A549 (cell line): Measurements from ENCODE around the gene MYH7B. TPM values are rescaled to one million over a fixed set of nuclear protein-coding genes. Genes with fewer than 3 reads are reported as not detected.

Source experiments
- ATAC-seq, 2 experiments: fragments of 200-7000 bp in 1 of 2; fragments of >200 bp in 1 of 2; cut with Nextera tagmentation in 1 of 2; cut with Tn5 transposase in 1 of 2; 3 replicates each; pipeline versions ENCODE4 v1.8.0 to v1.9.1; 2018 to 2020; ENCODE audit warnings: mild to moderate bottlenecking in 1 of 2, moderate library complexity in 1 of 2
- CTCF ChIA-PET: fragments of 300-600 bp; sonication (Branson Sonifier 250); formaldehyde crosslinking; extraction: SDS; loops from one replicate; lab custom pipeline; 2021; ENCODE audit warnings: antibody characterized with exemption, inconsistent platforms; lab: Yijun Ruan, JAX
- POLR2A ChIA-PET: fragments of 350-600 bp; formaldehyde crosslinking; extraction: SDS; loops from one replicate; lab custom pipeline; 2021; ENCODE audit warnings: antibody characterized with exemption, inconsistent platforms; lab: Yijun Ruan, JAX
- DNase-seq, 2 experiments: peaks; one replicate each; pipeline versions ENCODE4 v3.0.0 to v3.0.0-alpha.2; 2011 to 2016; ENCODE audit warnings: low read depth in 1 of 2, low spot score in 1 of 2
- FAIRE-seq: peaks from 2 replicates; lab custom pipeline; 2011; peaks lifted over from hg19 to GRCh38; lab: Jason Lieb, UNC
- H3K27ac ChIP-seq, 2 experiments: fragments of >200 bp; sonication (Bioruptor Twin); formaldehyde crosslinking; 3 replicates each; pipeline ENCODE4 v1.5.1; 2016 to 2017
- H3K4me1 ChIP-seq: fragments of >200 bp; sonication (Bioruptor Twin); formaldehyde crosslinking; 3 replicates; pipeline ENCODE4 v1.6.1; 2016
- H3K4me2 ChIP-seq: fragments of >200 bp; sonication (Bioruptor Twin); formaldehyde crosslinking; 3 replicates; pipeline ENCODE4 v1.6.1; 2016
- H3K4me3 ChIP-seq: fragments of >200 bp; sonication (Bioruptor Twin); formaldehyde crosslinking; 3 replicates; pipeline ENCODE4 v1.5.1; 2016
- H3K9me3 ChIP-seq: fragments of >200 bp; sonication (Bioruptor Twin); formaldehyde crosslinking; 3 replicates; pipeline ENCODE4 v1.6.1; 2016
- CBX2 ChIP-seq: fragments of 200-600 bp; sonication (generic); IDR thresholded peaks from 2 replicates; pipeline ENCODE4 v1.6.1; 2016; ENCODE audit warnings: low read depth, mild to moderate bottlenecking, borderline replicate concordance
- CBX8 ChIP-seq: fragments of 200-600 bp; sonication (generic); IDR thresholded peaks from 2 replicates; pipeline ENCODE4 v1.6.1; 2016
- CEBPB ChIP-seq, 2 experiments: fragments of >200 bp in 1 of 2; sonication (Bioruptor Twin) in 1 of 2; formaldehyde crosslinking in 1 of 2; IDR thresholded peaks; 2 replicates each; pipeline ENCODE4 v1.6.1; 2012 to 2016
- CHD2 ChIP-seq: fragments of 150-350 bp; IDR thresholded peaks from 2 replicates; pipeline ENCODE4 v1.6.1; 2014; ENCODE audit warnings: low read length; ENCODE audit not compliant: partially characterized antibody
- EHF ChIP-seq: fragments of 250-450 bp; sonication (Bioruptor Pico); IDR thresholded peaks from 2 replicates; pipeline ENCODE4 v1.5.0; 2020; ENCODE audit warnings: mild to moderate bottlenecking
- EHMT2 ChIP-seq: fragments of 200-600 bp; sonication (generic); IDR thresholded peaks from 2 replicates; pipeline ENCODE4 v1.6.1; 2016; ENCODE audit warnings: antibody characterized with exemption, low read depth, mild to moderate bottlenecking, moderate library complexity
- EP300 ChIP-seq, 2 experiments: fragments of >200 bp; sonication (Bioruptor Twin); formaldehyde crosslinking; IDR thresholded peaks; 2 replicates in 1 of 2; 3 replicates in 1 of 2; pipeline ENCODE4 v1.6.1; 2016 to 2017
- HOXA7 ChIP-seq: fragments of 250-450 bp; sonication (Bioruptor Pico); IDR thresholded peaks from 2 replicates; pipeline ENCODE4 v1.5.0; 2020; ENCODE audit warnings: mild to moderate bottlenecking, moderate library complexity
- KDM5A ChIP-seq: fragments of 200-600 bp; sonication (generic); IDR thresholded peaks from 2 replicates; pipeline ENCODE4 v1.6.1; 2016; ENCODE audit warnings: antibody characterized with exemption, mild to moderate bottlenecking
- MAFK ChIP-seq: fragments of 450-650 bp; IDR thresholded peaks from 2 replicates; pipeline ENCODE4 v1.6.1; 2014; ENCODE audit not compliant: partially characterized antibody
- MAZ ChIP-seq: fragments of 150-350 bp; IDR thresholded peaks from 2 replicates; pipeline ENCODE4 v1.6.1; 2014; ENCODE audit warnings: antibody characterized with exemption, low read depth, low read length, borderline replicate concordance
- PHF8 ChIP-seq: fragments of 200-600 bp; sonication (generic); IDR thresholded peaks from 2 replicates; pipeline ENCODE4 v1.6.1; 2016; ENCODE audit warnings: low read depth, mild to moderate bottlenecking, antibody characterized with exemption, moderate library complexity, borderline replicate concordance
- POLR2AphosphoS2 ChIP-seq: conservative IDR thresholded peaks from 2 replicates; pipeline ENCODE4 v1.6.1; 2012; ENCODE audit warnings: low read length, improper control_type of control experiment, inconsistent platforms
- RARB ChIP-seq: fragments of 250-450 bp; sonication (Bioruptor Pico); IDR thresholded peaks from 2 replicates; pipeline ENCODE4 v1.8.0; 2021; ENCODE audit warnings: mild to moderate bottlenecking, moderate library complexity
- TFCP2L1 ChIP-seq: fragments of 250-450 bp; sonication (Bioruptor Pico); IDR thresholded peaks from 2 replicates; pipeline ENCODE4 v1.5.0; 2021; ENCODE audit warnings: mild to moderate bottlenecking
- TP53 ChIP-seq: fragments of 250-450 bp; sonication (Bioruptor Pico); IDR thresholded peaks from 2 replicates; pipeline ENCODE4 v1.5.0; 2021; ENCODE audit warnings: mild to moderate bottlenecking, moderate library complexity
- WGBS: methylation state at CpG from one replicate; pipeline ENCODE4 v1.1.6; 2017; ENCODE audit errors: missing lambda C conversion rate; 5-methylcytosine and 5-hydroxymethylcytosine counted together
- polyA plus RNA-seq, 4 experiments: library from polyadenylated mRNA; depleted of rRNA in 3 of 4; stranded (reverse); fragments of >200 nt; fragmentation: RNase III in 1 of 4; extraction: RNeasy Plus Mini Kit Qiagen cat#74134 plus additional on column Dnase treatment in 1 of 4; gene quantifications; 2 replicates in 3 of 4; 3 replicates in 1 of 4; pipeline ENCODE4 v1.2.3, GENCODE V29; 2011 to 2017
- TF ChIP-seq, protein P1 (sequence below): fragments of >200 bp; sonication (Bioruptor Twin); formaldehyde crosslinking; IDR thresholded peaks from 3 replicates; pipeline ENCODE4 v1.5.1; 2016
- TF ChIP-seq, protein P2 (sequence below): fragments of 250-450 bp; sonication (Bioruptor Pico); IDR thresholded peaks from 2 replicates; pipeline ENCODE4 v1.5.0; 2020; ENCODE audit warnings: low read depth, mild to moderate bottlenecking, moderate library complexity
- TF ChIP-seq, protein P3 (sequence below): IDR thresholded peaks from 2 replicates; pipeline ENCODE4 v1.6.1; 2012
- TF ChIP-seq, protein P4 (sequence below): fragments of >200 bp; sonication (Bioruptor Twin); formaldehyde crosslinking; IDR thresholded peaks from 2 replicates; pipeline ENCODE4 v1.6.1; 2016
- TF ChIP-seq, protein P5 (sequence below): IDR thresholded peaks from 2 replicates; pipeline ENCODE4 v1.6.1; 2012; ENCODE audit warnings: low read depth, borderline replicate concordance

Gene MYH7B
- polyA plus RNA-seq, 2 of the 4 experiments (the other 2 are of a cell fraction) = 0.03 to 0.23 TPM

DNA sequence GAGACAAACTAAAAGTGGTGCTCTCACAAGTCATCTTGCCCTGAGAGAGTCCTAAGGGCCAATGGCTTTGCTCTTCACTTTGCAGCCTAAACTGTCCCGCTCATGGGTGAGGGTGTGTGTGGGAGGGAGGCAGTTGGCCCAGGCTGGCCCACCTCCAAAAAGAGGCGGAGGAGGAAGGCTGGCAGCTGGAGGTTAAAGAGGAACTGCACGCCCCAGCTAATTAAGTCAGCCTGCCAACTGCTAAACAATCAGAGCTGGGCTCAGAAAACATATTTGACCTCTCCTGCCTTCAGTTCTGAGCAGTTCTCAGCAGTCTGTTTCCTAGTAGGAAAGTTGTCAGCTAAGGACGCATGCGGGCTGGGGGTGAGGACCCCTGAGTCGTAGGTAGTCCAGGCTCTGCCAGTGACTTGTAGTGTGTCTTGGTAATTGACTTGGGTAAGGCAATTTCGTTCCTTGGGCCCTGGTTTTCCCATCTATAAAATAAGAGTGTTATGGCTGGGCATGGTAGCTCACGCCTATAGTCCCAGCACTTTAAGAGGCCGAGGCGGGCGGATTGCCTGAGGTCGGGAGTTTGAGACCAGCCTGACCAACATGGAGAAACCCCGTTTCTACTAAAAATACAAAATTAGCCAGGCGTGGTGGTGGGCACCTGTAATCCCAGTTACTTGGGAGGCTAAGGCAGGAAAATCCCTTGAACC lies 17.1 kb upstream of the MYH7B start:
- Histone ChIP-seq H3K4me2 (no peak overlapping the region), H3K4me1 (no peaks in the 10 kb centered on the region), H3K9me3 (no peaks in the 10 kb centered on the region), H3K4me3 (no peak overlapping the region), H3K27ac (no peak overlapping the region)
- ChIA-PET CTCF (interaction anchor here (1.2 to 8.8 kb wide), 2 partner anchors 64 to 105 kb away, joined by 4 to 56 read pairs; partner anchors contain the start of genes ACSS2 and GGT7), POLR2A (no interaction called here)
- no peak for FAIRE-seq
- no peak for ATAC-seq
- no peak for DNase-seq
- WGBS = 96% methylated on average over 14 of the region's 14 CpGs
- TF ChIP-seq CEBPB (IDR thresholded peaks at IDR 0.05) = no peak
- TF ChIP-seq, protein P1, sequence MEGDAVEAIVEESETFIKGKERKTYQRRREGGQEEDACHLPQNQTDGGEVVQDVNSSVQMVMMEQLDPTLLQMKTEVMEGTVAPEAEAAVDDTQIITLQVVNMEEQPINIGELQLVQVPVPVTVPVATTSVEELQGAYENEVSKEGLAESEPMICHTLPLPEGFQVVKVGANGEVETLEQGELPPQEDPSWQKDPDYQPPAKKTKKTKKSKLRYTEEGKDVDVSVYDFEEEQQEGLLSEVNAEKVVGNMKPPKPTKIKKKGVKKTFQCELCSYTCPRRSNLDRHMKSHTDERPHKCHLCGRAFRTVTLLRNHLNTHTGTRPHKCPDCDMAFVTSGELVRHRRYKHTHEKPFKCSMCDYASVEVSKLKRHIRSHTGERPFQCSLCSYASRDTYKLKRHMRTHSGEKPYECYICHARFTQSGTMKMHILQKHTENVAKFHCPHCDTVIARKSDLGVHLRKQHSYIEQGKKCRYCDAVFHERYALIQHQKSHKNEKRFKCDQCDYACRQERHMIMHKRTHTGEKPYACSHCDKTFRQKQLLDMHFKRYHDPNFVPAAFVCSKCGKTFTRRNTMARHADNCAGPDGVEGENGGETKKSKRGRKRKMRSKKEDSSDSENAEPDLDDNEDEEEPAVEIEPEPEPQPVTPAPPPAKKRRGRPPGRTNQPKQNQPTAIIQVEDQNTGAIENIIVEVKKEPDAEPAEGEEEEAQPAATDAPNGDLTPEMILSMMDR = no peak
- TF ChIP-seq CHD2 = no peak
- TF ChIP-seq EHF (CRISPR knock-in tag) = no peak
- TF ChIP-seq CBX2 = no peak
- no peak for TF ChIP-seq KDM5A
- TF ChIP-seq TP53 = no peak
- TF ChIP-seq MAFK = no peak
- no peak for TF ChIP-seq RARB

DNA sequence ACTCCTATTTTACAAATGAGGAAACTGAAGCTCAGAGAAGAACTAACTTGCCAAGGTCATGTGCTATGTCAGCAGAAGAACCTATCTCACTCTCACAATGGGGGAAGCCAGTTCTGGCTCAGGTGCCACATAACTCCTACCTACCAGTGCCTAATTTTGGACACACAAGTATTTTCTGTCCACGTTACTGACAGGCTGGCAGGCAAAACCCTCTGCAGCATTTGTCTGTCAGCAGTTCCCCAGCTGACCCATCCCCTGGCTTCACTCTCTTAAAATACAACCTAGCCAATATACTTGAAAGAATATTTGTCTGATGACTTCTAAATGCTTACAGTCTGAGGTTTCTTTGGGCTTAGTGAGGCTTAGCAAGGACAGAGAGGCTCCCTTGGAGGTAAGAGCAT lies 15.6 kb upstream of the MYH7B start:
- TF ChIP-seq EHF (CRISPR knock-in tag) = no peak
- TF ChIP-seq POLR2AphosphoS2 = no peak
- TF ChIP-seq CBX8 = no peak
- TF ChIP-seq, protein P2, sequence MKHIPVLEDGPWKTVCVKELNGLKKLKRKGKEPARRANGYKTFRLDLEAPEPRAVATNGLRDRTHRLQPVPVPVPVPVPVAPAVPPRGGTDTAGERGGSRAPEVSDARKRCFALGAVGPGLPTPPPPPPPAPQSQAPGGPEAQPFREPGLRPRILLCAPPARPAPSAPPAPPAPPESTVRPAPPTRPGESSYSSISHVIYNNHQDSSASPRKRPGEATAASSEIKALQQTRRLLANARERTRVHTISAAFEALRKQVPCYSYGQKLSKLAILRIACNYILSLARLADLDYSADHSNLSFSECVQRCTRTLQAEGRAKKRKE (CRISPR knock-in tag) = no peak
- no peak for TF ChIP-seq HOXA7 (CRISPR knock-in tag)
- TF ChIP-seq PHF8 = no peak
- TF ChIP-seq EHMT2 = no peak
- TF ChIP-seq TFCP2L1 (CRISPR knock-in tag) = no peak
- TF ChIP-seq CBX2 = no peak
- TF ChIP-seq EP300 (IDR thresholded peaks at IDR 0.05) = no peak
- TF ChIP-seq MAZ = no peak
- TF ChIP-seq, protein P3, sequence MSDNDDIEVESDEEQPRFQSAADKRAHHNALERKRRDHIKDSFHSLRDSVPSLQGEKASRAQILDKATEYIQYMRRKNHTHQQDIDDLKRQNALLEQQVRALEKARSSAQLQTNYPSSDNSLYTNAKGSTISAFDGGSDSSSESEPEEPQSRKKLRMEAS = no peak
- no peak for TF ChIP-seq KDM5A
- TF ChIP-seq, protein P4, sequence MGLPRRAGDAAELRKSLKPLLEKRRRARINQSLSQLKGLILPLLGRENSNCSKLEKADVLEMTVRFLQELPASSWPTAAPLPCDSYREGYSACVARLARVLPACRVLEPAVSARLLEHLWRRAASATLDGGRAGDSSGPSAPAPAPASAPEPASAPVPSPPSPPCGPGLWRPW = no peak
- TF ChIP-seq, protein P5, sequence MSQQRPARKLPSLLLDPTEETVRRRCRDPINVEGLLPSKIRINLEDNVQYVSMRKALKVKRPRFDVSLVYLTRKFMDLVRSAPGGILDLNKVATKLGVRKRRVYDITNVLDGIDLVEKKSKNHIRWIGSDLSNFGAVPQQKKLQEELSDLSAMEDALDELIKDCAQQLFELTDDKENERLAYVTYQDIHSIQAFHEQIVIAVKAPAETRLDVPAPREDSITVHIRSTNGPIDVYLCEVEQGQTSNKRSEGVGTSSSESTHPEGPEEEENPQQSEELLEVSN = no peak
- H3K27ac ChIP-seq = no peak overlapping the region
- no peak for ATAC-seq
- H3K9me3 ChIP-seq = no peaks in the 10 kb centered on the region
- H3K4me1 ChIP-seq = peaks cover 10% of the 10 kb centered on the region; the same call in 1 of the 3 replicates
- 90% methylated on average over 1 of the region's 1 CpG for WGBS
- DNase-seq = no peak
- no peak for FAIRE-seq
- no peak overlapping the region for H3K4me2 ChIP-seq
- POLR2A ChIA-PET = no interaction called here
- CTCF ChIA-PET = interaction anchor here (1.1 to 8.8 kb wide), 4 partner anchors 8 to 329 kb away, joined by 3 to 56 read pairs (median 6); partner anchors contain the start of genes ACSS2, GGT7, GSS and MYH7B
- no peak overlapping the region for H3K4me3 ChIP-seq
